H9 (cell line): ENCODE data around the gene CST6. TPM values are rescaled to one million over a fixed set of nuclear protein-coding genes. Genes with fewer than 3 reads are reported as not detected.

Source experiments
- DNase-seq: peaks from one replicate; pipeline ENCODE4 v3.0.0-alpha.2; 2017
- H2AFZ ChIP-seq: one replicate; pipeline ENCODE4 v1.6.1; 2013; ENCODE audit warnings: mild to moderate bottlenecking, low read length, control low read depth, moderate library complexity
- H2AK5ac ChIP-seq: 2 replicates; pipeline ENCODE4 v1.6.1; 2013; ENCODE audit warnings: low read length, control low read depth, mixed read lengths; ENCODE audit not compliant: insufficient read length
- H2BK120ac ChIP-seq: one replicate; pipeline ENCODE4 v1.6.1; 2013; ENCODE audit warnings: low read depth, mild to moderate bottlenecking, low read length, control low read depth, inconsistent platforms; ENCODE audit not compliant: poor library complexity, severe bottlenecking
- H2BK12ac ChIP-seq: 2 replicates; pipeline ENCODE4 v1.6.1; 2013; ENCODE audit warnings: low read length, control low read depth, mixed read lengths, low read depth; ENCODE audit not compliant: insufficient read length
- H2BK15ac ChIP-seq: 2 replicates; pipeline ENCODE4 v1.6.1; 2013; ENCODE audit warnings: low read depth, low read length, control low read depth
- H2BK20ac ChIP-seq: one replicate; pipeline ENCODE4 v1.6.1; 2013; ENCODE audit warnings: low read depth, mild to moderate bottlenecking, low read length, control low read depth, inconsistent platforms; ENCODE audit not compliant: poor library complexity, severe bottlenecking
- H2BK5ac ChIP-seq: 2 replicates; pipeline ENCODE4 v1.6.1; 2013; ENCODE audit warnings: low read length, control low read depth, mixed read lengths; ENCODE audit not compliant: insufficient read length
- H3K14ac ChIP-seq: 2 replicates; pipeline ENCODE4 v1.6.1; 2013; ENCODE audit warnings: low read length, control low read depth; ENCODE audit not compliant: insufficient read depth
- H3K18ac ChIP-seq: 2 replicates; pipeline ENCODE4 v1.6.1; 2013; ENCODE audit warnings: low read depth, mild to moderate bottlenecking, mixed read lengths, low read length, control low read depth; ENCODE audit not compliant: insufficient read length
- H3K23ac ChIP-seq: 2 replicates; pipeline ENCODE4 v1.6.1; 2013; ENCODE audit warnings: low read length, control low read depth, mixed read lengths, low read depth; ENCODE audit not compliant: insufficient read length
- H3K23me2 ChIP-seq: 2 replicates; pipeline ENCODE4 v1.6.1; 2013; ENCODE audit warnings: low read depth, mild to moderate bottlenecking, mixed read lengths, low read length, control low read depth; ENCODE audit not compliant: insufficient read length, poor library complexity, severe bottlenecking
- H3K27ac ChIP-seq: 2 replicates; pipeline ENCODE4 v1.5.1; 2013; ENCODE audit warnings: low read length, control low read depth, mixed read lengths, low read depth; ENCODE audit not compliant: insufficient read length
- H3K27me3 ChIP-seq: 2 replicates; pipeline ENCODE4 v1.6.1; 2013; ENCODE audit warnings: low read length, control low read depth, inconsistent platforms; ENCODE audit not compliant: insufficient read depth
- H3K4ac ChIP-seq: 2 replicates; pipeline ENCODE4 v1.6.1; 2013; ENCODE audit warnings: low read depth, mild to moderate bottlenecking, control low read depth, inconsistent platforms, low read length, moderate library complexity
- H3K4me1 ChIP-seq: 2 replicates; pipeline ENCODE4 v1.6.1; 2013; ENCODE audit warnings: low read length, control low read depth, inconsistent platforms; ENCODE audit not compliant: insufficient read depth
- H3K4me2 ChIP-seq: 2 replicates; pipeline ENCODE4 v1.6.1; 2013; ENCODE audit warnings: low read length, control low read depth, mixed read lengths; ENCODE audit not compliant: insufficient read length, insufficient read depth
- H3K56ac ChIP-seq: 2 replicates; pipeline ENCODE4 v1.6.1; 2013; ENCODE audit warnings: low read depth, mild to moderate bottlenecking, mixed read lengths, low read length, control low read depth; ENCODE audit not compliant: insufficient read length
- H3K79me1 ChIP-seq: 2 replicates; pipeline ENCODE4 v1.6.1; 2013; ENCODE audit warnings: low read depth, mild to moderate bottlenecking, moderate library complexity, low read length, control low read depth, inconsistent platforms; ENCODE audit not compliant: insufficient read depth, poor library complexity, severe bottlenecking
- H3K79me2 ChIP-seq: 2 replicates; pipeline ENCODE4 v1.6.1; 2013; ENCODE audit warnings: low read length, control low read depth, inconsistent platforms; ENCODE audit not compliant: insufficient read depth
- H3K9ac ChIP-seq: 2 replicates; pipeline ENCODE4 v1.6.1; 2013; ENCODE audit warnings: low read length, control low read depth, mixed read lengths; ENCODE audit not compliant: insufficient read length; ENCODE audit errors: extremely low read depth
- H3K9me3 ChIP-seq: one replicate; pipeline ENCODE4 v1.6.1; 2013; ENCODE audit warnings: low read depth, low read length, inconsistent platforms; ENCODE audit not compliant: control insufficient read depth
- H3T11ph ChIP-seq: one replicate; pipeline ENCODE4 v1.6.1; 2013; ENCODE audit warnings: mild to moderate bottlenecking, low read length, control low read depth, inconsistent platforms
- H4K20me1 ChIP-seq: one replicate; pipeline ENCODE4 v1.6.1; 2013; ENCODE audit not compliant: control insufficient read depth, insufficient read length, insufficient read depth
- H4K5ac ChIP-seq: 2 replicates; pipeline ENCODE4 v1.6.1; 2013; ENCODE audit warnings: low read depth, mild to moderate bottlenecking, mixed read lengths, low read length, control low read depth; ENCODE audit not compliant: insufficient read length
- H4K8ac ChIP-seq: replicated peaks from 2 replicates; pipeline ENCODE4 v1.6.1; 2013; ENCODE audit warnings: low read length, control low read depth, mixed read lengths, low read depth; ENCODE audit not compliant: insufficient read length
- H4K91ac ChIP-seq: 2 replicates; pipeline ENCODE4 v1.6.1; 2013; ENCODE audit warnings: low read depth, mild to moderate bottlenecking, moderate library complexity, mixed read lengths, low read length, control low read depth; ENCODE audit not compliant: insufficient read length
- H3K27ac Mint-ChIP-seq, 3 experiments: 2 replicates in 2 of 3; 3 replicates in 1 of 3; pipeline ENCODE4 v1.8.0; 2020 to 2021; ENCODE audit warnings: mixed read lengths in 3 of 3, mild to moderate bottlenecking in 1 of 3, moderate library complexity in 1 of 3
- H3K27me3 Mint-ChIP-seq: 2 replicates; pipeline ENCODE4 v1.8.0; 2021; ENCODE audit warnings: low read depth, mild to moderate bottlenecking, moderate library complexity, mixed read lengths
- H3K36me3 Mint-ChIP-seq, 3 experiments: 2 replicates in 2 of 3; 3 replicates in 1 of 3; pipeline ENCODE4 v1.8.0; 2020 to 2021; ENCODE audit warnings: low read depth in 3 of 3, mixed read lengths in 3 of 3; ENCODE audit not compliant: insufficient read depth in 1 of 3
- H3K4me1 Mint-ChIP-seq, 2 experiments: 2 replicates each; pipeline ENCODE4 v1.8.0; 2020; ENCODE audit warnings: mixed read lengths in 2 of 2
- H3K4me3 Mint-ChIP-seq, 2 experiments: 2 replicates in 1 of 2; 3 replicates in 1 of 2; pipeline ENCODE4 v1.8.0; 2020 to 2021; ENCODE audit warnings: mild to moderate bottlenecking in 2 of 2, mixed read lengths in 2 of 2, moderate library complexity in 1 of 2
- H3K9me3 Mint-ChIP-seq, 2 experiments: 2 replicates in 1 of 2; 3 replicates in 1 of 2; pipeline ENCODE4 v1.8.0; 2020; ENCODE audit warnings: mild to moderate bottlenecking in 2 of 2, mixed read lengths in 2 of 2, moderate library complexity in 1 of 2
- WGBS: extraction: QIAGEN DNeasy Blood & Tissue Kit; methylation state at CpG from one replicate; pipeline ENCODE4 v1.1.7; 2013; ENCODE audit warnings: missing lambda C conversion rate, low lambda C conversion rate, mixed read lengths; ENCODE audit not compliant: insufficient read length; ENCODE audit errors: extremely low coverage; 5-methylcytosine and 5-hydroxymethylcytosine counted together
- total RNA-seq: library from RNA; stranded (reverse); gene quantifications from 2 replicates; pipeline ENCODE4 v1.2.1, GENCODE V29; 2021
- TF ChIP-seq, protein P1 (sequence below): fragments of 200-600 bp; sonication (generic); conservative IDR thresholded peaks from 3 replicates; pipeline ENCODE4 v1.8.0; 2021; ENCODE audit warnings: antibody characterized with exemption, mild to moderate bottlenecking

CST6 gene
- total RNA-seq, 1 experiment from 2014 or later: not detected

DNA sequence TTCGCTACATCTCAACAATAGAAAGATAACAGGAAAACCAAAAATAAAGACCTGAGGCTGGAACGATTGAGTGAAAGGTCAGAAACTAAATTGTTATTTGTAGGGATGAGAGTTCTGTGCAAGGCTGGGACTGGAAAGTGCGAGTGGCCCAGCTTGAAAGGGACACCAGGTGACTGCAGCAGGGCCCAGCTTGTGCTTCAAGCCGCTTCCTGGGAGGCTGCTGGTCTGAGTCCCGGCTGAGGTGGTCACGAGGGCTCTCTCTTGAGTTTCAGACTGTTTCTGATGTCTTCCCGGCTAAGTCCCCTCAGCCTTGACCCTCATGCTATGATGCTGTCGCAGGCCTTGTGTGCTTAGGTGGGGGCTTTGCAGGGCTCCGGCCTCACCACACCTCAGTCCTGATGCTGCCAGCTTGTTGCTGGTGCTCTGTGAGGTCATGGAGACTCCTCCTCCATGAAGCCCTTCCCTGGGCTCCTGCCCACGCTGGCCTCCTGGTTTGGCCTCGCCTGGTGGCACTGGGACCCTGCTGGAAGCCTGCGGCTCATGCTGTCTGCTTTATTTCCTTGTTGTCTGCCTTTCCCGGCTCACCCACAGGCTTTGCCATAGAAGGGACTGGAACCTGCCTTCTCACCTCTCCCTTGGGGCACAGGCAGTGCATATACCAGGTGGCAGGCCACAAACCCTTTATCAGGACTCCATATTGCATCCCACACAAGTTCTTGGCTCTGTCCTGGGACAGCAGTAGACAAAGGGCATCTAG is 5.5 kb upstream of the CST6 start:
- H3T11ph ChIP-seq: no peak overlapping the region
- no peak overlapping the region for H3K4me2 ChIP-seq
- no peak overlapping the region for H3K18ac ChIP-seq
- Mint-ChIP-seq H3K4me1 (peaks cover 24 to 37% of the 10 kb centered on the region in 2 experiments), H3K27me3 (no peaks in the 10 kb centered on the region; the same call in 1 of the 2 replicates), H3K4me3 (peak overlapping the region in 1 of 2 experiments; percentile 38; a peak in 1 of 5 replicates), H3K27ac (peak overlapping the region; percentile 65 to 91 (median 84); a peak in 5 of 7 replicates), H3K9me3 (no peaks in the 10 kb centered on the region), H3K36me3 (peaks cover 12 to 33% (median 23%) of the 10 kb centered on the region in 3 experiments)
- no peak overlapping the region for H3K23ac ChIP-seq
- H2AFZ ChIP-seq: no peak overlapping the region
- TF ChIP-seq, protein P1, sequence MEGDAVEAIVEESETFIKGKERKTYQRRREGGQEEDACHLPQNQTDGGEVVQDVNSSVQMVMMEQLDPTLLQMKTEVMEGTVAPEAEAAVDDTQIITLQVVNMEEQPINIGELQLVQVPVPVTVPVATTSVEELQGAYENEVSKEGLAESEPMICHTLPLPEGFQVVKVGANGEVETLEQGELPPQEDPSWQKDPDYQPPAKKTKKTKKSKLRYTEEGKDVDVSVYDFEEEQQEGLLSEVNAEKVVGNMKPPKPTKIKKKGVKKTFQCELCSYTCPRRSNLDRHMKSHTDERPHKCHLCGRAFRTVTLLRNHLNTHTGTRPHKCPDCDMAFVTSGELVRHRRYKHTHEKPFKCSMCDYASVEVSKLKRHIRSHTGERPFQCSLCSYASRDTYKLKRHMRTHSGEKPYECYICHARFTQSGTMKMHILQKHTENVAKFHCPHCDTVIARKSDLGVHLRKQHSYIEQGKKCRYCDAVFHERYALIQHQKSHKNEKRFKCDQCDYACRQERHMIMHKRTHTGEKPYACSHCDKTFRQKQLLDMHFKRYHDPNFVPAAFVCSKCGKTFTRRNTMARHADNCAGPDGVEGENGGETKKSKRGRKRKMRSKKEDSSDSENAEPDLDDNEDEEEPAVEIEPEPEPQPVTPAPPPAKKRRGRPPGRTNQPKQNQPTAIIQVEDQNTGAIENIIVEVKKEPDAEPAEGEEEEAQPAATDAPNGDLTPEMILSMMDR: no peak
- H3K9me3 ChIP-seq: no peaks in the 10 kb centered on the region
- no peak overlapping the region for H3K4ac ChIP-seq
- H3K79me1 ChIP-seq: no peaks in the 10 kb centered on the region
- no peak overlapping the region for H4K8ac ChIP-seq
- no peak overlapping the region for H2BK15ac ChIP-seq
- no peak overlapping the region; the same call in 1 of the 2 replicates for H3K14ac ChIP-seq
- no peak overlapping the region for H3K56ac ChIP-seq
- H2AK5ac ChIP-seq: no peak overlapping the region
- peaks cover 5% of the 10 kb centered on the region; the same call in 1 of the 2 replicates for H3K79me2 ChIP-seq
- DNase-seq: no peak
- H3K9ac ChIP-seq: no peak overlapping the region
- no peaks in the 10 kb centered on the region for H3K4me1 ChIP-seq
- no peak overlapping the region for H2BK120ac ChIP-seq
- no peak overlapping the region for H4K5ac ChIP-seq
- peaks cover 12% of the 10 kb centered on the region for H3K23me2 ChIP-seq
- H3K27ac ChIP-seq: no peak overlapping the region
- no peaks in the 10 kb centered on the region for H4K20me1 ChIP-seq
- H2BK12ac ChIP-seq: no peak overlapping the region
- no peak overlapping the region for H2BK20ac ChIP-seq
- WGBS: no CpG with 5 or more reads among the region's 13 CpGs
- H4K91ac ChIP-seq: no peak overlapping the region
- H2BK5ac ChIP-seq: no peak overlapping the region
- peaks cover 1% of the 10 kb centered on the region; the same call in 1 of the 2 replicates for H3K27me3 ChIP-seq
